Stimulated activated memory B cell treated with anti-CD40 and anti-IgM and Interleukin-4, amounts not matched to agents 10 μg/mL and 1 μg/mL and 100 μg/mL, for 72 hours (primary cell): Measurements from ENCODE around the gene HYAL2.

ENCODE experiments used
- ATAC-seq: fragments of 150-1000 bp; cut with Tn5 transposase; 2 replicates; pipeline ENCODE4 v1.10.0; 2021
- H3K27ac Mint-ChIP-seq: one replicate; pipeline ENCODE4 v1.8.0; 2022; ENCODE audit warnings: mild to moderate bottlenecking, mixed read lengths
- H3K27me3 Mint-ChIP-seq: one replicate; pipeline ENCODE4 v1.8.0; 2022; ENCODE audit warnings: mixed read lengths
- H3K36me3 Mint-ChIP-seq: one replicate; pipeline ENCODE4 v1.8.0; 2022; ENCODE audit warnings: mixed read lengths
- H3K4me1 Mint-ChIP-seq: one replicate; pipeline ENCODE4 v1.8.0; 2022; ENCODE audit warnings: mixed read lengths
- H3K4me3 Mint-ChIP-seq: one replicate; pipeline ENCODE4 v1.8.0; 2022; ENCODE audit warnings: mild to moderate bottlenecking, moderate library complexity, mixed read lengths
- H3K9me3 Mint-ChIP-seq: one replicate; pipeline ENCODE4 v1.8.0; 2022; ENCODE audit warnings: mixed read lengths

HYAL2 gene

DNA sequence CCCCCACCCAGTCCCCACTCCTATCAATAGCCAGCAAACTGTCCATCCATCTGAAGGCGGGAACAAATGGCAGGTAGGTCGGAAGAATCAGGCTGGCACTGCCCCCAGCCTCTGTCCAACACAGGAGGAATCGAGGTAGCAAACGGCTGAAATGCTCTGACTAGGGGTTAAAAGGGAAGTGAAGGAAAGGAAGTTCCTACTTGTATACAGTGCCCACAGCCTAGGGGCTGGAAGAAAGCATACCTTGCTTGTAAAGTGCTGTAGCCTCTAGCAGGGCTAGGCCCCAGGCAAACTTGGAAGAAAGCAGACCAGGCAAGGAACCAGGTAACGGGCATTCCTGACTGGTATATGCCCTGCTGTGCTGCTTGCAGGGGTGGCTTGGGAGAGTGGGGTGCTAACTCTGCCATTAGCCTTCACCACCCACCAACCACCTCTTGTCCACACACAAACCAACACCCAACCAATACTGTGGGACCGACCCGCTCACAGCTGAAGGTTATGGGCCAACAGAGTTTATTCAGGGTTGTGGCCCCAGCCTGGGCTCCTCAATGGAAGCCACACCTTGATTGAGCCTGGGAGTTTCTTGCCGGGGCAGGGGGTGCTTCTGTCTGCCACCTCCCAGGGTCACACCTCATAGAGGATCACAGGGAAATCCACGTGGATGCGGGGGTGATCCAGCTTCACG is 3.1 kb upstream of the HYAL2 start:
- no peak overlapping the region for H3K27ac Mint-ChIP-seq
- H3K36me3 Mint-ChIP-seq = peaks cover 22% of the 10 kb centered on the region
- H3K4me3 Mint-ChIP-seq = no peak overlapping the region
- H3K27me3 Mint-ChIP-seq = no peaks in the 10 kb centered on the region
- no peaks in the 10 kb centered on the region for H3K9me3 Mint-ChIP-seq
- H3K4me1 Mint-ChIP-seq = peaks cover 58% of the 10 kb centered on the region
- no peak for ATAC-seq

- Mint-ChIP-seq H3K27me3 (no peaks in the 10 kb centered on the region), H3K9me3 (no peaks in the 10 kb centered on the region), H3K36me3 (peaks cover 17% of the 10 kb centered on the region), H3K4me1 (peaks cover 63% of the 10 kb centered on the region), H3K4me3 (no peak overlapping the region), H3K27ac (no peak overlapping the region)
- ATAC-seq = no peak
These were observed 2.6 kb upstream of the HYAL2 start for GRCh38 chr3:50325113-50325480.

GRCh38 chr3:50324351-50325112 is 2.0 kb upstream of the HYAL2 start:
- H3K9me3 Mint-ChIP-seq = no peaks in the 10 kb centered on the region
- no peak overlapping the region for H3K4me3 Mint-ChIP-seq
- H3K36me3 Mint-ChIP-seq = peaks cover 12% of the 10 kb centered on the region
- peak overlapping the region; percentile 5 for H3K27ac Mint-ChIP-seq
- no peaks in the 10 kb centered on the region for H3K27me3 Mint-ChIP-seq
- ATAC-seq = no peak
- H3K4me1 Mint-ChIP-seq = peaks cover 69% of the 10 kb centered on the region

- no peaks in the 10 kb centered on the region for H3K9me3 Mint-ChIP-seq
- ATAC-seq = no peak
- H3K4me3 Mint-ChIP-seq = no peak overlapping the region
- H3K27me3 Mint-ChIP-seq = no peaks in the 10 kb centered on the region
- peaks cover 77% of the 10 kb centered on the region for H3K4me1 Mint-ChIP-seq
- H3K27ac Mint-ChIP-seq = peak overlapping the region; percentile 5
- peaks cover 12% of the 10 kb centered on the region for H3K36me3 Mint-ChIP-seq
These were observed 1.2 kb upstream of the HYAL2 start for GRCh38 chr3:50323614-50324199.

DNA sequence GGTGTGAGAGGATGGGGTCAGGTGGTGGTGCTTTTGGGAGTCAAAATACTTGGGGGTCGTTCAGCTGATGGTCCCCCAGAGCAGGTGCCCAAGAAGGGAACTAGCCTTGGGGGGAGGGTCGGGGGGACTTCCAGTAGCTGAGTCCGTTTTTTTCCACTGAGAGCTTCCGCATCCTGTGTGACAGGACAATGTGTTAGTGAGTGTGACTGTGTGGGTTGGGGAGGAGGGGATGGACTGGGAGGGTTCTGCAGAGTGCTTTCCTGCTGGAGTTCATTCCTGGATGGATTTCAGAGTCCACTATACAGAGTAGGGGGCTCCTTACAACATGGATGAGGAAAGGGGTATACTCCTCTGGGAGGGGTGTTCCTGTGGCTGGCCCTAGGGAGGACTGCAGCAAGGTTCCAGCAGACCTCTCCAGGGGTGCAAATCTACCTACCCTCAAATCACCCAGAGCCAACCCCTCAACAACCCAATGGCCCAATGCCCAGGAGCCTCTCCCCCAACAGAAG is 601 bp upstream of the HYAL2 start:
- H3K4me1 Mint-ChIP-seq = peaks cover 77% of the 10 kb centered on the region
- H3K36me3 Mint-ChIP-seq = peaks cover 12% of the 10 kb centered on the region
- no peak for ATAC-seq
- no peaks in the 10 kb centered on the region for H3K27me3 Mint-ChIP-seq
- H3K4me3 Mint-ChIP-seq = no peak overlapping the region
- H3K27ac Mint-ChIP-seq = peak overlapping the region; percentile 5
- no peaks in the 10 kb centered on the region for H3K9me3 Mint-ChIP-seq

GRCh38 chr3:50322115-50322385 is 495 bp downstream of the HYAL2 start:
- Mint-ChIP-seq H3K27me3 (no peaks in the 10 kb centered on the region), H3K36me3 (peaks cover 12% of the 10 kb centered on the region), H3K27ac (peak overlapping the region; percentile 97), H3K9me3 (no peaks in the 10 kb centered on the region), H3K4me1 (peaks cover 78% of the 10 kb centered on the region), H3K4me3 (peak overlapping the region; percentile 82)
- ATAC-seq = no peak

DNA sequence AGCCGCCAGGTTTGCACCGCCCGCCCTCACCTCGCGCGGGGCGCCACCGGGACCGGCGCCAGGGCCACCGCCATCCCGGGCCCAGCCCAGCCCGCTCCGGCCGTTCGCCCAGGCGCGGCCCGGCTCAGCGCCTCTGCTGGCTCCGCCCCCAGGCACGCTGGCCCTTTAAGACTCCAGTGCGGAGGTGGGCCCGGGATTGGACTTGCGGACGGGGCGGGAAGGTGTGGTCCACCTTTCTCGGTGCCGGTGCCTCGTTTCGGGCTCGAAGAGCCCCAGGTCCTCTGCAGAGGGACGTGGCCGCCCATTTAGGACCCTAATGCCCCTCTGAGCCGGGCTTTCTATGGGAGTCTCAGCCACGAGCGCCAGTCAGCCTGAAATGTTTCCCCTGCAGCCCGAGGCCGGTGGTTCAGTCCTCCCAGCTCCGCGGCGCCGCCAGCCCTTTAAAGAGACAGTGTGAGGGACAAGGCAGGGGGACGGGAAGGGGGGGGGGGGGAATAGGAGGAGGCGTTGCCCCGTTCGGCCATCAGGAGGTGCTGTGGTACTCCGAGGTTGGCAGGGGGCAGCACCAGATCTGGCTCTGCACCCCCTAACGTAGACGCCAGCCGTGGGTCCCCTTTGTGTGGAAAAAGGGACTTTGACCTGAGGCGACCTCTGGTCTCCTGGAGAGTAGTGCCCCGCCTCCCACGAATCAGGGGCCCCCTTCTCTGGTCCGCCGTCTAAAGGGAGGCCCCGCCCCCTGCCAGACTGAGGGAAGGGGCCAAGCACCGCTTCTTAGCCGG is 1.0 kb downstream of the HYAL2 start:
- H3K9me3 Mint-ChIP-seq = no peaks in the 10 kb centered on the region
- peak; percentile 90 for ATAC-seq
- H3K4me3 Mint-ChIP-seq = peak overlapping the region; percentile 82
- peak overlapping the region; percentile 97 for H3K27ac Mint-ChIP-seq
- H3K36me3 Mint-ChIP-seq = peaks cover 17% of the 10 kb centered on the region
- no peaks in the 10 kb centered on the region for H3K27me3 Mint-ChIP-seq
- H3K4me1 Mint-ChIP-seq = peaks cover 78% of the 10 kb centered on the region

DNA sequence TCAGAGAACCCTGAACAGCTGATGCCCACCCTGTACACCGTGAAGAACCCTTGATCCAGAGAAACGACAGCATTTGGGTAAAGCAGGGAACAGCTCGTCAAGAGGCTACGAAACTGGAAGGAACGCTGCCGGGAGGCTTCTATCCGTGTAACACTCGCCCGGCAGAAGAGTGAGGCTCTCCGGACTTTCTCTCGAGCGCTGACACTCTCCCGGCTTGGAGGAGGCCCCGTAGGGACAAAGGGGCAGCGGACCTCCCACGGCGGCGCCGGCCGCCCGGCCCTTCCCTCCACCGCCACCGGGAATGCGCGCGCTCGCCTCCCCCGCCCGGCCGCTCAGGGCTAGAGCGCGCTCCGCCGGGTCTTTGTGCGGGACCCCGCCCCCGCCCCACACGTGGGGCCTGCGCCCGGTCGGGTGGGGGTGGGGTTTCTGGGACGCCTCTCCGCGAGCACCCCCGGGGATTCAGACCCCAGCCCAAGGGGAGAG is 1.7 kb downstream of the HYAL2 start:
- Mint-ChIP-seq H3K4me3 (peak overlapping the region; percentile 77), H3K27me3 (no peaks in the 10 kb centered on the region), H3K9me3 (no peaks in the 10 kb centered on the region), H3K27ac (peak overlapping the region; percentile 97), H3K4me1 (peaks cover 78% of the 10 kb centered on the region), H3K36me3 (peaks cover 21% of the 10 kb centered on the region)
- peak; percentile 82 for ATAC-seq

DNA sequence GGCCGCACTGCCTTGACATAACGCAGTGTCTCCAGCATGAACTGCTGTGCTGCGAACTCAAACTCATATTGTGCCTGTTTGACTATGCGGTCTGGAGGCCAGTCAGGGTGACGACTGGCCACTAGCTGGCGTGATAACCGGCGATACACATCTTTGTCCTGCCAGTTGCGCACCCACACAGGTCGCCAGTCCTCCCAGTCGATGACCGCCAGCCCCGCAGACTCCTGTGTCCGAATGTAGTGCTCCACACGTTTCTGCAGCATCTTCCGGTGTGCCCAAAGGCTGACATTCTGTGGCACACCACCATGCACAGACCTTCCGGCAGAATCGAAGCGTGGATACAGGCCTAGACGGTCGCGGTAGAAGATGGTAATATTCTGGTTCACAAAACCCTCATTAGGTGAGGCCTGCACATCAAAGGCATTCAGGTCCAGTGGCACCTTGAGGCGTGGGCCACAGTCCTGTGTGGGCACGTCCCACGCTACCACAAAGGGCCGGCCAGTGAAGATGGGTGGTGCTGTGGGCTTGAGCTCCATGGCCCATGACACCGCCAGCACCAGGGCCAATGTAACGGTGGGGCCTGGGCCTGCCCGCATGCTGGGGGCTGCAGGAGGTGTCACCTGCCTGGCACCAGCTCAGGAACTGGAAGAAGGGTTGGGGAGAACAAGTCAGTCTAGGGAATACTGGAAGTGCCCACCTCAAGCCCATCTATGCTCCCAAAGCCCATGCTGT is 2.5 kb downstream of the HYAL2 start:
- Mint-ChIP-seq H3K4me3 (peak overlapping the region; percentile 77), H3K27ac (peak overlapping the region; percentile 97), H3K9me3 (no peaks in the 10 kb centered on the region), H3K27me3 (no peaks in the 10 kb centered on the region), H3K36me3 (peaks cover 16% of the 10 kb centered on the region), H3K4me1 (peaks cover 77% of the 10 kb centered on the region)
- no peak for ATAC-seq

- Mint-ChIP-seq H3K36me3 (peaks cover 9% of the 10 kb centered on the region), H3K4me1 (peaks cover 72% of the 10 kb centered on the region), H3K9me3 (no peaks in the 10 kb centered on the region), H3K27ac (no peak overlapping the region), H3K4me3 (peak overlapping the region; percentile 17), H3K27me3 (no peaks in the 10 kb centered on the region)
- ATAC-seq = no peak
These were observed 3.2 kb downstream of the HYAL2 start for GRCh38 chr3:50319181-50319893.

DNA sequence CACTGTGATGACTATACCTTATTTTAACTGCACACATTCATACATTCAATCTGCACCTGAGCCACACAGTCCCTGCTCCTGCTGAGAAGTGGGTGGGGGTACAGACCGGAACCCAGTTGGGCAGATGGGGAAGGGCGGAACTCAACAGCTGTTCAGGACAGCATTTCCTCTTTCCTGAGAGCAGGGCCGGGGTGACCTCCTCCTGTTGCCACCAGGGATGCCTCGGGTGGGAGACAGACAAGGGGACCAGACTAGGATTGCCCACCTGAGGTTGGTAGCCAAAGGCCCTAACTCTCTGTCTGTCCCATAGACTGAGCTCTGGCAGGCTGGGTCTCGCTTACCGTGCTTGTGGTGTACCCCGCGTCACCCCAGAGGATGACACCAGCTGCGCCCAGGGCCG is 3.9 kb downstream of the HYAL2 start:
- Mint-ChIP-seq H3K4me3 (no peak overlapping the region), H3K27me3 (no peaks in the 10 kb centered on the region), H3K36me3 (peaks cover 8% of the 10 kb centered on the region), H3K4me1 (peaks cover 67% of the 10 kb centered on the region), H3K9me3 (no peaks in the 10 kb centered on the region), H3K27ac (no peak overlapping the region)
- no peak for ATAC-seq

- Mint-ChIP-seq H3K27me3 (no peaks in the 10 kb centered on the region), H3K36me3 (peaks cover 8% of the 10 kb centered on the region), H3K27ac (no peak overlapping the region), H3K9me3 (no peaks in the 10 kb centered on the region), H3K4me3 (no peak overlapping the region), H3K4me1 (peaks cover 62% of the 10 kb centered on the region)
- no peak for ATAC-seq
These were observed 4.4 kb downstream of the HYAL2 start for GRCh38 chr3:50318163-50318562.

- H3K36me3 Mint-ChIP-seq = peaks cover 8% of the 10 kb centered on the region
- peaks cover 54% of the 10 kb centered on the region for H3K4me1 Mint-ChIP-seq
- peak overlapping the region; percentile 88 for H3K27ac Mint-ChIP-seq
- H3K9me3 Mint-ChIP-seq = no peaks in the 10 kb centered on the region
- ATAC-seq = no peak
- no peaks in the 10 kb centered on the region for H3K27me3 Mint-ChIP-seq
- no peak overlapping the region for H3K4me3 Mint-ChIP-seq
These were observed 5.2 kb downstream of the HYAL2 start for GRCh38 chr3:50317300-50317699.

- Mint-ChIP-seq H3K4me1 (peaks cover 52% of the 10 kb centered on the region), H3K27ac (peak overlapping the region; percentile 88), H3K9me3 (no peaks in the 10 kb centered on the region), H3K4me3 (peak overlapping the region; percentile 62), H3K27me3 (no peaks in the 10 kb centered on the region), H3K36me3 (peaks cover 8% of the 10 kb centered on the region)
- ATAC-seq = peak; percentile 63
These were observed 5.8 kb downstream of the HYAL2 start for GRCh38 chr3:50316657-50317242.
